Tongue (tissue), 2 donors: Measurements from ENCODE around the gene ADAMTSL1. TPM values are rescaled to one million over a fixed set of nuclear protein-coding genes. Genes with fewer than 3 reads are reported as not detected.
A peak's percentile ranks its signal among the peaks of the same experiment; 100 is the strongest.
"Not testable (repeated sequence)": the region's sequence is repeated elsewhere in the genome, so short reads cannot be mapped to it uniquely, and the experiment has no call there.

Experiments
- DNase-seq: peaks from one replicate; pipeline ENCODE4 v3.0.0-alpha.2; 2015
- total RNA-seq: library from RNA; depleted of rRNA; stranded (reverse); fragments of >200 nt; gene quantifications from one replicate; pipeline ENCODE4 v1.2.3, GENCODE V29; 2014

Gene ADAMTSL1
- total RNA-seq, 1 donor from 2014 or later = 22.4 TPM

DNA sequence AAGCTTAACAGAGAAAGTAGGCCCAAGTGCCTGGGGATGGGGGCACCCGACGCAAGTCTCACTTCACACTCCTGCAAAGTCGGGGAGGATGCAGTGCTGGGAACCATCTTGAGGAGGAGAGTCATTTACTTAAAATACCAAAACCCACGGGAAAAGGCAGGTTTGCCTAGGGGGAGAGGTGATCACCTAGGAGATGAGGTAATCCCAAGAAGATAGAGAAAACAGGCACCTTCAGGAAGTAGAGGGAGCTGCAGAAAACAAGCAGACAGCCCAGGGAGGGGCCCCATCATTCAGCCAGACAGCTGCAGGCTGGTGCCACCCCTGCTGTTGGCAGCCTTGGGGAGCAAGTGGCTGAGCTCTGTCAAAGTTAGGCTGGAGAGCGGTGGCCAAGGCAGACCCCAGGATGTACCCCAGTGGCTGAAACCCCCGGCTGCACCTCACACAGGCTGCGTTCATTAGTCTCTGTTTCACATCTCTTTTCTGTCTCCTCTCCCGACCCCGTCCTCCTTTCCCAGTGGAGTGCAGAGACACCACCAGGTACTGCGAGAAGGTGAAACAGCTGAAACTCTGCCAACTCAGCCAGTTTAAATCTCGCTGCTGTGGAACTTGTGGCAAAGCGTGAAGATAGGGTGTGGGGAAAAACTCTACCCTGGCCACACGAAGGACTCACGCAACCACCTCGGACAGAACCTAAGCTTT lies 434.1 kb downstream of the ADAMTSL1 start:
- DNase-seq = no peak

DNA sequence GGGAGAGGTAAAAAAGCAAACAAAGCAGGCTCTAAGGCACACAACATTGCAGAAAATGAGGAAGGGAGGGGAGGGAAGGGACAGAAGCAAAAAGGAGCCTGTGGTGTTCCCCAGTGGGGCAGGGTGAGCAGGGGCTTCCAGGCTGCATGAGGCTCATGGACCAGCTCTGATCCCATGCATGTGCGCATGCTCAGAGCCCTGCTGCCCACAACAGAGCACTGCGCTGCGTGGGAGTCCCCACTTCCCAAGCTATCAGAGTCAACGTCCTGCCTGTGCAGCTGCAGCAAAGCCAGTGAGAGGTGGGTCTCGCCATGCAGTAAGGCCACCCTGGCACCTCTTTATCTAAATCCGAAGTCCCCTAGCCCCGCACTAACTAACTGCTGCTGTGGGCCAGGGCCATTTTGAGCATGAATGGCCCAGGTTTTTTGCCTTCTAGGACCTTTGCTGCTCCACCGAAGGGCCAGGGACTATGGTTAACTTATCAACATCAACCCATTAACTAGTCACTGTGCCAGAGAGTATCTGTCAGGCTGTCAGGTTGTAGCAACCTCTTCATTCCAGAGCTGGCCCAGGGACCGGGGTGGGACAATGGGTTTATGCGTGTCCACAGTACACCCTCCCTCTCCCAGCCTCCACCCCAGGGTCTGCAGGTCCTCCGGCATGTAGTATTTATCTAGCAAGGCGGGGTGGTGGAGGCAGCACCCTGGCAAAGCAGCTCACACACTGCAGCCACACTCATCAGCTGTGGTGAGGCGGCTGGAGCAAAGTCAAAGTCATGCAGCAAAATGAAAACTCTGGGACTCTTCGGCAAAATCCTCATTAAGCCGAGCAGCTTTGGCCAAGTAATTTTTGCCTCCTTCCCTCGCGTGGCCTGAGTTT lies 435.4 kb downstream of the ADAMTSL1 start:
- DNase-seq = no peak

DNA sequence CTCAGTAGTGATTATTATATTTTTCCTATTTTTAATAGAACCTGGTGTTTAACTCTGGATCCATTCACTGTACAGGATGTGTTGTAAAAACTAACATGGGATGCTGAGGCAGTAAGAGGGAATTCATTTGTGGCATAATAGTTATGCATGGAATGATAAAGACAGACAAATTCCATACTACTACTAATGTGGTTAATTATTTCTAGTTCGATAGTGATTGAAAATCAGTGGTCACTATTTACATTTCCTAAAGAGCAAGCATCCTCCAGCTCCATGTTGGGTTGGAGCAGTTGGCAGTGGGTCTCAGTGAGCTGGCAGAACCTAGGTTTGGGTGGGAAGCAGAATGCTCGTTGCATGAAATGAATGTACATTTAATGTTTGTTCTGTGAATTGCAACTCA lies 436.5 kb downstream of the ADAMTSL1 start:
- DNase-seq = no peak

DNA sequence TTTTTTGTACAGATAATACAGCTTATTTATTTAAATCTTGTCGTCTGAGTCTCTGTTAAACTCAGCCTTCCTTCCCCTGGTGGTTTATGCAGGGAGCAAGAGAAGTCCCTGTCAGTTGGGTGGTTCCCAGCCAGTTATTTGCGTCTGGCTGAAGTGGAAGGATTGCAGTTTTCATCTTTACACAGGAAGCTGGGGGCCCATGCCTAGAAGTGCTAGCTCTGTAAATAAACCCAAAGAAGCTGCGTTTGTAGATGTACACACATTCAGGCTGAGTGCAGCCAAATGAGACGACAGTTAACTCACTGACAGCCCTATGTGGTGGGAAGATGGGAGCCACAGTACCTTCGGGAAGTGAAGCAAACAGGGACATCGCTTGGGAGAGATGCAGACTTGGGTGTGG lies 437.0 kb downstream of the ADAMTSL1 start:
- peak; percentile 72 for DNase-seq

DNA sequence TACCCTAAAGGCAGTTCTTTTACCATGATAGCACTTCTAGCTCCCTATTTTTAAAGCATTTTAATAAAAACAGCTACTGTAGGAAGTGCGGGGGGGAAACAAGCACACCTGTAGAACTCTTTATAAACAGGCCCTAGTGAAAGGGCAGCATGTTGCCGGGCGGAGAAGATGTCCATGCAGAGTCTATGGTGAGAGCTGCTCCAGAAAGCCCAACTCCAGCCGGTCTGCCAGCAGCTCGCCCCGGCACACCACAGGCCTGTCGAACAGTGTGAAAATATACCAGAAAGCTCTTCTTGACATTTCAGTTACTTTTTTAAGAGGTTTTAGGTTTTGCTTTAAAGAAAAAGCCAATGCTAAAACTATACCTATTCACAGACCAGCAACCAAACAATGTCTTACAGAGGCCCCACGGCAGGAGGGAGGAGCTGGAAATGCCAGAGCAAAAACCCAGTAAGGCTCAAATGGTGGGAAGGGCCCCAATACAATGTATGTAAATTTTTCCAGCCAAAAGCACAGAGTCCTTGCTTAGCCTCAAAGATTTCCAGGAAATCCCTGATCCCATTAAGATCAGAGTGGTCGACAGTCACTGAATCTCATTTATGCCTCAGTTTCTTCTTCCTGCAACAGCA lies 437.9 kb downstream of the ADAMTSL1 start:
- DNase-seq = no peak

DNA sequence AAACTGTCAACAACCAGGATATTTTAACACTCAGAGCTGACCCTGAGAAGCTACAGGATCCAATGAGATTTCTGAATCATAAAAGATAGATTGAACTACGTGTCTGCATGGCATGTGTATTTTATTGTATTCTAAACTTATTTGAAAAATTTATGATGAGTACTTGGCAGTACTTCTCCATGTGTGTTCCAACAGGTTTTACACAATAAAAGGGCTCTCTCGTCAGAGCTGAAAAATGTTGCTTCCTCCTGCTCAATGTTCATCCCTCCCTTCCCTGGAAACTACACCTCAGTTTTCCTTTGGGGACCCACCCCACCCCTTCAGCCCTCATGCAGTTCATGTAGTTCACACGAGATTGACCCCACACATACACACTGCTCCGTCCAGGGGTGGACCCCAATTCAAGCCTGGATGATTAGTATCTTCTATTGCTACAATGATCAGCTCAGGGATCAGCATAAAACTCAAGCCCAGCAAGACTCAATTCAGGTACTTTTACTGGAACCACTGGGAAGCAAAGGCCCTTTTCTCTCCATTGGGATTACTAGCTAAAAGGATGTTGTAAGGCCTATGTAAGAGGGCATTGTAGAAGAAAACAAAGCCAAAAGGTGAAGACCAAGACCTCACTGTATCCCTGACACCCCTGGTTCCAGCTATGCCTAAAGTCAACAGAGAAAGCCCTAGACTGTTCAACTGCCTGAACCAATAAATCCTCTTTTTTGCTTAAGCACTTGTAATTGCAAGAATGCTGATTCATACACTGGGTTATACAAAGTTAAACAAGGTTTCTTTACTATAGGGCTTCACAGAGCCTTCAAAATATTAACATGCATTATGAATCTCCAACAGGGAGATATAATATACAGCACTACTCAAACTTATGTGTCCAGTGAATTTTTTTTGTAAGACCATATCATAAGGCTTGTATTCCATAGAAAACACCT lies 446.5 kb downstream of the ADAMTSL1 start:
- peak; percentile 47 for DNase-seq

DNA sequence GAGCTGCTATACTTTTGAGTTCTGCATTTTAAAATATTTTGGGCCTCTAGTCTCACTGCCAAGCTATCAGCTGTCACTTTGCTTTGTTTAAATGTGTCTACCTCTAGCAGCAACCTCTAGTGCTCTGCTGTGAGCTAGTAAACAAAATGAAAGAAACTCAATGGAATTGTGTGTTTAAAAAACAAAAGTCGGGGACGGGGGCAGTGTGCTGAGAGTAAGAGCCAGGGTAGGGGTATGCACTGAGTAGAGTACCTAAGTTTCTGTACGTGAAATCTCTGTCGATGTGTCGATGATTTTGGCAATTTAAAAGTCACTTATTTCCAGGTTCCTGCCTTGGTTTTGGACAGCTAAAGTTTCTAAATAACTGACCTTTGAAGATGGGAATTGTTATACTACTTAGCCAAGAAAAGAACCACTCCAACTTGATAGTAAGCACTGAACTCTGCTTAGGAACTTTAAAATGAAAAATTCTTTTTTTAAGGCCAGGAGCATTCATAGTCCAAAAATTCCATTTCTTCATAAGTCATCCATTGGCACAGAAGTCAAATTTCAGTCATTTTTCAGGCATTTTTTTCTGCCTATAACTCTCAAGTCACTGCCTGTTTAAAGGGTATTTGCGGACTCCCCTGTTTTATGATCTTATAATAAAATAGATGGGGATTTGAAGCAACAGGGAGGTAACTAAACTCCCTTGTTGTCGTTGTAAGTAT lies 447.6 kb downstream of the ADAMTSL1 start:
- DNase-seq = no peak

DNA sequence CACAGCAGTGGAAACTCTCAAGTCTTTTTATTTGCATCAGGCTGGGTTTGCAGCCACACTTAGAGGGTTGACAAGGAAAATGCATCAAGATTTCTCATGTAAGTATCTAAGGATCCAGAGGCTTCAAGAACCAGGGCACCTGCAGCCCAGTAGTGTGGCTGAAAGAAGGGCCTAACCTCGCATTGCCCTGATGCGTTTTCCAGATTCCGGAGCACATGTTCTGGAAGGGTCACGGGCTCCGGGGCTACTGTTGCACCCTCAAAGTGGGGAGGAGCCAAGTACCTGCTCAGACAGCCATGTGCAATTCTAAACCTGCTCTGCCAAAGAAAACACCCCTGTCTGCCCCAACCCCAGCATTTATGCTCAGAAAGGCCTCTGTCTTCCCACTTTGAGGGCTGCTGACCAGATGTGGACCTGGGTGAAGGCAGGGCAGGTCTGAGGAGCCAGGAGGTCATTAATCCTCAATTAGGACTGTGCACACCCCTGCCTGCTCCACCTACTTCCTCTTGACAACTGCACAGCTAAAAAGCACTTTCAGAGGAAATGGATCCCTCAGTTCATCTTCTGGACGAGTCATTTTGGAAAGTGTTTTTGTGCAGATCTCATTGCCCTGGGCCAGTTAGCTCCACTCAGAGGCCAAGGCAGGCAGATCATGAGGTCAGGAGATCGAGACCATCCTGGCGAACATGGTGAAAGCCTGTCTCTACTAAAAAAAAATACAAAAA lies 448.4 kb downstream of the ADAMTSL1 start:
- no peak for DNase-seq

DNA sequence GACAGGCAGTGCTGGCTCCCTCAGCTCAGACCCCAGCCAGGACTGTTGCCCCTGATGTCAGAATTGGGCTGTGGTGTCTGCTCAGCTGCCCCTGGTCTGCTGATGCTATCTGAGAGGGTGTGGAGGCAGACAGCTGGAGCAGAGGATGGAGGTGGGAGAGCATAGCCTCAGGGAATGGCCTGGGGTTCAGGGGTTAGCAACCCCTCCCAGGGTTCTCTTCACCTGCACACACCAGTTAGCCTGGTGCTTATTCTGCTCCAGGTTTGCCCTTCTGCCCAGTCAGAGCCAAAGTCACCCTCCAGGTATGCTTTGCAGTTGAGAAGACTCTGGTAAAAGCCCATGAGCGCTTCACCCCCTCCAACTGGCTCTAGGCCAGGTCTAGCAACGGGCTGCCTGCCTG lies 449.2 kb downstream of the ADAMTSL1 start:
- DNase-seq = no peak

DNA sequence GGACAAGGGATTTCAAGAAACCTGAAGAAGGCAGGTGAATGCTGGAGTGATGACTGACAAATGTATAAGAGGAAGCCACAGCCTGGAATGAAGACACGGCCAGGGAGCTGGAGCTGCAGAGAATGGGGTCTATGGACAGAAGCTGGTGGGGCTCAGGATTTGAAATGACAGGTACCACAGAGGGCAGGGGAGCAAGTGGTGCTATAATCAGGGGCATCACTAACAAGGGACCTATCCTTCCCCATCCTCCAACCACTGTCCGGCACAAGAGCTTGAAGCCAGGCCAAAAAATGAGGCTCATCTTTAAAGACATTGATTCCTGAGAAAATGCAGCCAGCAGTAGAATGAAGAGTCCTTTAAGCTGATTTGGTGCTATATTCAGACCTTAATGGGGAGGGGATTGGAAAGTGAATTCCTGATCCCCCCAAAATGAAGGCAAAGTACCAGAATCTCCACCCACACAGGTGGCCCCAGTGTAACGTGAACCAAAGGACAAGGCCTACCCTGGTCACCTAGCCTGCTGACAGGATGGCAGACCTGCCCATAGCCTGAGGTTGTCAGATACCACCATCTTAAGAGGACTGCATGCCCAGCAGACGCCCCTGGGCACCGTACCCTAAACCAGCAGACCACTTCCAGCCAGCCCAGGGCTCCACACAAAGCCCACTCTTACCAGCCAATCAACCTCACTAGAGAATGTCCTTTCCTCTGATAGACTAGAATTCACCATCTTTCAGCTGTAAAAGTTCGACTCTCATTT lies 449.9 kb downstream of the ADAMTSL1 start:
- DNase-seq = no peak

DNA sequence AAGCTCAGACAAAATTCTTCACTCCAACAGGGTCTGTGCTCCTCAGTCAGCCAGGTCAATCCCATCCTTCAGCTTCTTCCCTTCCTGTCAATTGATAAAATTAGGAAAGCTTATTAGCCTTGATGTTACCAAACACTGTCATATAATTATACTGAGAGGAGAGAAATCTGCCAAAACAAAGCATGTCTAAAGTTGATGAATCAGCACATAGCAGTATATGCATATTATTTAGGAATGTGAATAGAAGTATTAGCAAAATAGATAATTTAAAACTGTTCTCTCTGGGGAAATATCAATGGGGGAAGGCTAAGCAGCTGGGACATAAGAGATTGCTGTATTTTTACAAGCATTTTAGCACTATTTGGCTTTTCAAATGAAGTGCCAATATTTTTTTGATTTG lies 451.9 kb downstream of the ADAMTSL1 start:
- no peak for DNase-seq

DNA sequence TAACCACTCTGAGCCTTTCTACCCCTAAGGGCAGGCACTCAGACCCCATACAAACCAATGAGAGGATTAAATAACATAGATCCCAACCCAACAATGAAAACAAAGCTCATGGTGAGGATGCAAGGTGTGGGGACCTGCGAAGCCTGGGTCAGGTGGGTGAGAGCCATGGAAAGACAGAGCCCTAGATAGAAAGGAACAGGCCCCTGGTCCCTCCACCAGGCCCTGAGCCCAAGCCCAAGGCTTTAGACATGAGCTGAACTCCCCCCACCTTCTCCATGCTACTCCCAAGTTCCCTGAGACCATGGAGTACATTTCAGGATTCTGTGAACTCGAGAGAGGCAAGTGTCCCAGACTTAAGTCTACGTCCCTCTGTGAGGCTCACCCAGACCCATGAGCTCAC lies 452.6 kb downstream of the ADAMTSL1 start:
- no peak for DNase-seq

DNA sequence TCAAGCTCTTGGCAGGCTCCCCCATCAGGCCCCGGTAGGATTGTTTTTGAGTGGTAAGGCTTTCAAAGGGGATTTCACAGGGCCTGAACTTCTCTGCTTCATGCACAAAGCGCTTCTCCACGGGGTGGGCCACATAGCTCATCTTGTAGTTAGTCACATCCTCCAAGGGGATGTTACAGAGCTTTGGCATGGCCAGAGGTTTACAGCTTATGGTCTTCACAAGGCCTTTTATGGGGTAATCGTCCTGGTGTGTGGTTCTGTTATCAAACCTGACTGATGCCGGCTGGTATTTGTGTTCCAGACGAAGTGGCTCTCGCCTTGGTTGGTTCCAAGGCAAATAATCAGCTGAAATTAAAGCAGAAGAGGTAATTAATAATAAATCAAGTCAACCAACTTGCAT lies 454.8 kb downstream of the ADAMTSL1 start:
- DNase-seq = no peak

DNA sequence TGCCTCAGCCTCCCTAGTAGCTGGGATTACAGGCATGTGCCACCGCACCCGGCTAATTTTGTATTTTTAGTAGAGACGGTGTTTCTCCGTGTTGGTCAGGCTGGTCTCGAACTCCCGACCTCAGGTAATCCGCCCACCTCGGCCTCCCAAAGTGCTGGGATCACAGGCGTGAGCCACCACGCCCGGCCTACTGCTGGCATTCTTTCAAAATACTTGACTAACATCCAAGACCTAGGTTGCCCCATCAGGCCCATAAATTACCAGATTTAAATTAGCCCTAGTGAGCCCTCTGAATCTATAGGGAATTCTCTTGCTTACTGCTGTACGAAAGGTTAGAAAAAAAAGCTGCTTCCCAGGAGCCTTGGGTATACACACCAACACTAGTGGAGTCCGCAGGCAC lies 456.7 kb downstream of the ADAMTSL1 start:
- not testable (repeated sequence) for DNase-seq

DNA sequence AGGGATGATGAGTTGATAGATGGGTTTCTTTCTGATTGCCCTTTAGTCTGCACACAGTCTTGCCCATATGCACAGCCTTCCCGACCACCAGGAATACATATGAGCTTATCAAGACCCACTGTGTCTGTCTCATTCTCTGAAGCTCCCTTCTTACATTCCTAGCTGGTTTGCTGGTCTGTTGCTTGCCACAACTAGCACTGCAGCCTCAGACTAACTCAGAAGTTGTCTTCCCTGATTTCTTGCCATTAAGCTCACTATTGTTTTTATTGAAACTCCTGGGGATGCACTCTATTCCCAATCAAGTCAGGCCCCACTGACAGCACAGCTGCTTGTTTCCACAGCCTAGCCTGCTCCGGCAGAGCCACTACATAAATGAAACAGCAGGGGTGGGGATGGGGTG lies 461.6 kb downstream of the ADAMTSL1 start:
- DNase-seq = no peak

DNA sequence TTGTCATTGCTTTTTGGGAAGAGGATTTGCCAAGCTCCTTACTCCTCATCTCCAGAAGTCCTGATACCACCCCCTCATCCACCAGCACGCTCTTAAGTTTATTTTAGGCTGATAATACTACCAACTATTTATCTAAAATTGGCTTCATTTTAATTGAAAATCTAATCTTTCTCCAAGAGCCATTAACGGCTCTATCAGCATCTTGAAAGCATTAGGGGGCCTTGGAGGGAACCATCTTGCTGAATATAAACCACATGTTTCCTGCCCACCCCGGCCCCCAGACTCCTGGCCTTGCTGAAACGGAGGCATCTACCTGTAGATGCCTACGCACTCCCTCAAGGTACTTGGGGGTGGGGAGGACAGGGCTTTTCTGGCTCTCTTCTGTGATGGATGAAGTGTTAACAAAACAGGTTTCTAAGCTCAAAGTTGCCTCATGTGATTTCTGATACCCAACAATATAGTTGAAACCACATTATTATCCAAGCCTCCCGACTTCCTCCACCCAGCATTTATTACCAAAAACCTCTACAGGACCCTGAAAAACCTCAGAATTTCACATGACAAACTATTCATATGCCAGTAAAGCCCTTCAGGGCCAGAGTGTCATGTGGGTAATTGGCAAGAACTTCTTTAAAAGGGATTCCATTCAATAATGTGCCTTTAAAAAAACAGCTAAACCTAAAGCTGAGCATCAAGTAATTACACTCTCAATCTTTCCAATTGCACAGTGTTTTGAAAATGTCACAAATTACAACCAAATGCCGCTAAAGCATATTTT lies 462.3 kb downstream of the ADAMTSL1 start:
- no peak for DNase-seq

DNA sequence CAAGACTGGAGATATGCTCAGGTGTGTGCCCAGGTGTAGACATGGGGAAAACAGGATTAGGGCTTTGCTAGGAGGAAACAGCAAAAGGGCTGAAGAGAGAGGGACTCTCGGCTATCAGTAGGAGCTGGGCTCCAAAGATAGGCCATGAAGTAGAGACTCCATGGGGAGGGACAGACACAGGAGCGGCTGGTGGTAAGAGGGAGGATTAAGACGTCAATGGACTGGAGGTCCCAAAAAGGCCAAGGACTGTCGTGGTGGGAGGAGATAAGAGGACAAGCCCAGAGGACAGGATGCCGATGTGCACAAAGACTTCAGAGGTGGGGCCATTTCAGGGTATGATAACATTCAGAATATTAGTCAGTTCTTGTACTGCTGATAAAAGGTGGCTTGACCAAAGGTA lies 466.0 kb downstream of the ADAMTSL1 start:
- DNase-seq = no peak

DNA sequence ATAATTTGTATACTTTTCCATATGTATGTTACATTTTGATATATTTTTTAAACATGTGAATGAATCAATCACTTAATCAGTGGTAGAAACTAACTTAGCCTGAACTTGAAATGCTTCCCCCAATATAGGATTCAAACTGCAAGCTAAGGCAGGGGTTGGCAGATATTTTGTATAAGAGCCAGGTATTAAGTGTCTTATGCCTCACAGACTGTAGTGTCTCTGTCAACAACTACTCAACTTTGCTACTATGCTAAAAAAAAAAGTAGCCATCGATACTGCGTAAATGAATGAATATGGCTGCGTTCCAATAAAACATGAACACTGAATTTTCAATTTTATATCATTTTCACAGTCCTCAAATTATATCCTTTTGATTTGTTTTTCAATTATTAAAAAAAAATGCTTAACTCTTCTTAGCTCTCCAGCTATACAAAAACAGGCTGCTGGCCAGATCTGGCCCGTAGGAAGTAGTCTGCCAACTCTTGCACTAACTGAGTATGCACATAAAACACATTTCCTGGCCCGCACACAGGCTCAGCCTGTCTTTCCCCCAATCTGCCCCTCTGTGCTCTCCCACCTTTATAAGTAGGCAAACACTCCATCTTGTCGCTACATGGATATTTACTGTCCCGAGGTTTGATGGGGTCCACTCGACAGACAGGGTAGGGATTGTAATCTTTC lies 467.2 kb downstream of the ADAMTSL1 start:
- no peak for DNase-seq

DNA sequence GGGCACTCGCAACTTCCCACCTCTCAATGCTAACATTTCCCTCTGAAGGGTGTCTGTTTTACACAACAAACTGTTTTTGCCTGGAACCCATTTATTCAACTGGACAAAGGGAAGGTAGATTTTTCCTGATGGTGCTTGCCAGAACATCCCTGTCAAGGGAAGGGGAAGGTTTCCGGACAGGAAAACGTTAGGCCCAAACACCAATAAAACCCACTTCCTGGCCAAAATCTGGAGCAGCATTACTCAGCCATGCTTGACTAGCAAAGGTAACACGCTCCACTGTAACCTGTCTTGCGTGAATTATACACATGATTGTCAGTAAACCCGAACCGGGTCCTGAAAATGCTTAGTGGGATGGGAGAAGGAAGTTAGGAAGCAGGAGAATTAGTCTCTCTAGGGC lies 468.8 kb downstream of the ADAMTSL1 start:
- DNase-seq = peak; percentile 28
